WTC11 (cell line): Measurements from ENCODE around the gene GAL3ST1. TPM values are rescaled to one million over a fixed set of nuclear protein-coding genes. Genes with fewer than 3 reads are reported as not detected.
A peak's percentile ranks its signal among the peaks of the same experiment; 100 is the strongest.

ENCODE experiments used
- ATAC-seq: fragments of 200-7000 bp; cut with Tn5 transposase; 2 replicates; pipeline ENCODE4 v1.10.0; 2021; ENCODE audit warnings: mild to moderate bottlenecking, moderate library complexity
- CTCF ChIA-PET: fragments of 300-600 bp; sonication (Branson Sonifier 250); formaldehyde crosslinking; loops from one replicate; lab custom pipeline; 2021; ENCODE audit warnings: antibody characterized with exemption; lab: Charles Lee
- POLR2A ChIA-PET: fragments of 350-600 bp; sonication (Branson Sonifier 250); formaldehyde crosslinking; loops from one replicate; lab custom pipeline; 2021; ENCODE audit warnings: antibody characterized with exemption; lab: Charles Lee
- DNase-seq: peaks from one replicate; pipeline ENCODE4 v3.0.0; 2021; ENCODE audit warnings: low spot score
- H3K27ac Mint-ChIP-seq: 2 replicates; pipeline ENCODE4 v1.8.0; 2021; ENCODE audit warnings: mixed read lengths
- H3K27me3 Mint-ChIP-seq: 2 replicates; pipeline ENCODE4 v1.8.0; 2021; ENCODE audit warnings: low read depth, mild to moderate bottlenecking, moderate library complexity, mixed read lengths
- H3K36me3 Mint-ChIP-seq: 2 replicates; pipeline ENCODE4 v1.8.0; 2021; ENCODE audit warnings: mixed read lengths
- H3K4me1 Mint-ChIP-seq: 2 replicates; pipeline ENCODE4 v1.8.0; 2022; ENCODE audit warnings: mixed read lengths
- H3K4me3 Mint-ChIP-seq: 2 replicates; pipeline ENCODE4 v1.8.0; 2021; ENCODE audit warnings: mild to moderate bottlenecking, moderate library complexity, mixed read lengths
- H3K9me3 Mint-ChIP-seq: 2 replicates; pipeline ENCODE4 v1.8.0; 2021; ENCODE audit warnings: mixed read lengths
- ARID4B ChIP-seq: sonication (generic); formaldehyde crosslinking; IDR thresholded peaks from 2 replicates; pipeline ENCODE4 v1.8.0; 2023; ENCODE audit warnings: missing genetic modification reagents, mild to moderate bottlenecking, borderline replicate concordance
- ATF2 ChIP-seq: sonication (generic); formaldehyde crosslinking; IDR thresholded peaks from 2 replicates; pipeline ENCODE4 v1.8.1; 2022; ENCODE audit warnings: low read depth, missing genetic modification reagents, borderline replicate concordance
- CBFB ChIP-seq: sonication (generic); formaldehyde crosslinking; IDR thresholded peaks from 2 replicates; pipeline ENCODE4 v1.8.1; 2022; ENCODE audit warnings: mild to moderate bottlenecking, low read depth, missing genetic modification reagents
- ELF4 ChIP-seq: sonication (generic); formaldehyde crosslinking; IDR thresholded peaks from 2 replicates; pipeline ENCODE4 v1.8.1; 2022; ENCODE audit warnings: low read depth, mild to moderate bottlenecking, moderate library complexity, missing genetic modification reagents
- FOXP4 ChIP-seq: sonication (generic); formaldehyde crosslinking; IDR thresholded peaks from 2 replicates; pipeline ENCODE4 v1.8.0; 2022; ENCODE audit warnings: mild to moderate bottlenecking, missing genetic modification reagents
- NFE2L1 ChIP-seq: sonication (generic); formaldehyde crosslinking; IDR thresholded peaks from 2 replicates; pipeline ENCODE4 v1.8.1; 2023; ENCODE audit warnings: missing genetic modification reagents
- PREB ChIP-seq: sonication (generic); formaldehyde crosslinking; IDR thresholded peaks from 2 replicates; pipeline ENCODE4 v1.8.1; 2022; ENCODE audit warnings: mild to moderate bottlenecking, missing genetic modification reagents, moderate library complexity, borderline replicate concordance
- SMAD4 ChIP-seq: sonication (generic); formaldehyde crosslinking; IDR thresholded peaks from 2 replicates; pipeline ENCODE4 v1.8.0; 2022; ENCODE audit warnings: mild to moderate bottlenecking, missing genetic modification reagents
- SP1 ChIP-seq: sonication (generic); formaldehyde crosslinking; conservative IDR thresholded peaks from 2 replicates; pipeline ENCODE4 v1.8.1; 2022; ENCODE audit warnings: missing genetic modification reagents
- STAT6 ChIP-seq: sonication (generic); formaldehyde crosslinking; conservative IDR thresholded peaks from 2 replicates; pipeline ENCODE4 v1.8.1; 2023; ENCODE audit warnings: mild to moderate bottlenecking, low read depth, missing genetic modification reagents, moderate library complexity
- ZBTB43 ChIP-seq: sonication (generic); formaldehyde crosslinking; IDR thresholded peaks from 2 replicates; pipeline ENCODE4 v1.8.1; 2023; ENCODE audit warnings: mild to moderate bottlenecking, missing genetic modification reagents
- ZNF121 ChIP-seq: sonication (generic); formaldehyde crosslinking; IDR thresholded peaks from 2 replicates; pipeline ENCODE4 v1.8.0; 2023; ENCODE audit warnings: missing genetic modification reagents
- ZNF138 ChIP-seq: sonication (generic); formaldehyde crosslinking; conservative IDR thresholded peaks from 2 replicates; pipeline ENCODE4 v1.8.1; 2022; ENCODE audit warnings: mild to moderate bottlenecking, moderate library complexity, missing genetic modification reagents
- ZNF232 ChIP-seq: sonication (generic); formaldehyde crosslinking; IDR thresholded peaks from 2 replicates; pipeline ENCODE4 v1.8.0; 2022; ENCODE audit warnings: mild to moderate bottlenecking, missing genetic modification reagents
- ZNF512 ChIP-seq: sonication (generic); formaldehyde crosslinking; IDR thresholded peaks from 2 replicates; pipeline ENCODE4 v1.8.1; 2022; ENCODE audit warnings: missing genetic modification reagents, borderline replicate concordance
- ZNF671 ChIP-seq: fragments of 250-450 bp; sonication (Bioruptor Pico); IDR thresholded peaks from 2 replicates; pipeline ENCODE4 v1.8.0; 2021; ENCODE audit warnings: mild to moderate bottlenecking
- total RNA-seq: library from RNA; stranded (reverse); gene quantifications from 3 replicates; pipeline ENCODE4 v1.2.3, GENCODE V29; 2021

Gene GAL3ST1
- total RNA-seq, 1 experiment from 2014 or later, result 11.0 TPM

- H3K4me1 Mint-ChIP-seq, result peaks cover 18% of the 10 kb centered on the region
- POLR2A ChIA-PET, result no interaction called here
- H3K27ac Mint-ChIP-seq, result no peak overlapping the region
- H3K4me3 Mint-ChIP-seq, result no peak overlapping the region
- peak; percentile 23 for DNase-seq
- H3K27me3 Mint-ChIP-seq, result no peaks in the 10 kb centered on the region
- TF ChIP-seq SP1 (CRISPR knock-in tag) (no peak), ARID4B (CRISPR knock-in tag) (no peak), ZNF671 (CRISPR knock-in tag) (no peak), NFE2L1 (CRISPR knock-in tag) (no peak), ZBTB43 (CRISPR knock-in tag) (no peak), ZNF512 (CRISPR knock-in tag) (no peak), ZNF121 (no peak), FOXP4 (no peak), ZNF232 (CRISPR knock-in tag) (no peak), ELF4 (CRISPR knock-in tag) (no peak), PREB (CRISPR knock-in tag) (no peak), ATF2 (no peak), STAT6 (CRISPR knock-in tag) (no peak), ZNF138 (no peak), SMAD4 (CRISPR knock-in tag) (no peak), CBFB (CRISPR knock-in tag) (no peak)
- no peaks in the 10 kb centered on the region for H3K9me3 Mint-ChIP-seq
- peak; percentile 66 for ATAC-seq
- peaks cover 56% of the 10 kb centered on the region for H3K36me3 Mint-ChIP-seq
- CTCF ChIA-PET, result interaction anchor here (0.6 to 1.3 kb wide), 6 partner anchors 11 to 142 kb away, joined by 3 to 9 read pairs (median 4); partner anchors contain the start of gene SLC35E4
Measured at GRCh38 chr22:30612789-30613188, 38.3 kb upstream of the GAL3ST1 start.
